Measurements from ENCODE around the gene ENPEP. TPM values are rescaled to one million over a fixed set of nuclear protein-coding genes. Genes with fewer than 3 reads are reported as not detected.

Gene ENPEP
- total and polyA plus RNA-seq, 2 of the 13 experiments (the other 11 are each of a cell fraction or from before 2014, with no cell fraction given): not detected

DNA sequence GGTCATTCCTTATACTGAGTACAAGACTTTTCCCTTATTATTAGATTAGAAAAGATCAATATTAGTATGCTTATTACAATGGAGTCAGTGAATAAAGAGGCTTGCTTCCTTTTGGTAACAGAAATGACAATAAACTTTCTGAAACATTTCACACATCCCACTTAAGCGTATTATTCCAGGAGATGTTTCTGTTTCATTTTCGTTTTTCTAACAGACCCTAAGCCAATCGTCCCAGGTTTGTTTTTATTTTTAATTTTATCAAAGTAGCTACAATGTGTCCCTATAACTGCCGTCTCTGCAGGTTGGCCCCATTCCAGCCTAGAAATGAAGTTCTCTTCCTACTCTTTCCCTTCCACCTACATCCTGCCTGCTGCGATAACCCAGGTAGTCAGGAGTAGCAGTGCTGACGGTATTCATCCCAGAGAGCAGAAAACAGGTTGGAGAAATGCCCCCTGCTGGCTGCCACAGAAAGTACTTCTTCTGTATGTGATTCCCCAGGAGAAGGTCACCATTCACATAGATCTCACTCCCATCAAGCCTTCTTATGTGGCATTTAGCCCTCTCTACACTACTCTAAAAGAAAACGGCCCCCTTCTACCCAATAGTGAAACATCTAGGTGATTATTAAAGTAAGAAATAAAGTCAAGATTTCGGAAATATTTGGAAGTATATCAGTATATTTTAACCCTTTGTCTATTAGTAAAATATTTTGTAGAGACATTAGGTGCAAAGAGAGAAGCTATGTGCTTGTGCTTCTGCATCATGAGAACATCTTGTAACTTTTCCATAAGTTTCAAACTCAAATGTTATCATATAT lies 40.4 kb downstream of the ENPEP start (continued):
- TF ChIP-seq, protein P1, sequence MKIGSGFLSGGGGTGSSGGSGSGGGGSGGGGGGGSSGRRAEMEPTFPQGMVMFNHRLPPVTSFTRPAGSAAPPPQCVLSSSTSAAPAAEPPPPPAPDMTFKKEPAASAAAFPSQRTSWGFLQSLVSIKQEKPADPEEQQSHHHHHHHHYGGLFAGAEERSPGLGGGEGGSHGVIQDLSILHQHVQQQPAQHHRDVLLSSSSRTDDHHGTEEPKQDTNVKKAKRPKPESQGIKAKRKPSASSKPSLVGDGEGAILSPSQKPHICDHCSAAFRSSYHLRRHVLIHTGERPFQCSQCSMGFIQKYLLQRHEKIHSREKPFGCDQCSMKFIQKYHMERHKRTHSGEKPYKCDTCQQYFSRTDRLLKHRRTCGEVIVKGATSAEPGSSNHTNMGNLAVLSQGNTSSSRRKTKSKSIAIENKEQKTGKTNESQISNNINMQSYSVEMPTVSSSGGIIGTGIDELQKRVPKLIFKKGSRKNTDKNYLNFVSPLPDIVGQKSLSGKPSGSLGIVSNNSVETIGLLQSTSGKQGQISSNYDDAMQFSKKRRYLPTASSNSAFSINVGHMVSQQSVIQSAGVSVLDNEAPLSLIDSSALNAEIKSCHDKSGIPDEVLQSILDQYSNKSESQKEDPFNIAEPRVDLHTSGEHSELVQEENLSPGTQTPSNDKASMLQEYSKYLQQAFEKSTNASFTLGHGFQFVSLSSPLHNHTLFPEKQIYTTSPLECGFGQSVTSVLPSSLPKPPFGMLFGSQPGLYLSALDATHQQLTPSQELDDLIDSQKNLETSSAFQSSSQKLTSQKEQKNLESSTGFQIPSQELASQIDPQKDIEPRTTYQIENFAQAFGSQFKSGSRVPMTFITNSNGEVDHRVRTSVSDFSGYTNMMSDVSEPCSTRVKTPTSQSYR (CRISPR knock-in tag; IDR thresholded peaks at IDR 0.05; ENCODE audit: borderline replicate concordance): no peak
- TF ChIP-seq NCOA2 (CRISPR knock-in tag; IDR thresholded peaks at IDR 0.05) (no peak), XBP1 (CRISPR knock-in tag; IDR thresholded peaks at IDR 0.05) (no peak), HOXD1 (CRISPR knock-in tag; IDR thresholded peaks at IDR 0.05) (no peak), ZNF841 (CRISPR knock-in tag; IDR thresholded peaks at IDR 0.05; ENCODE audit: borderline replicate concordance) (no peak), NCOA5 (CRISPR knock-in tag; IDR thresholded peaks at IDR 0.05) (no peak), NFIB (CRISPR knock-in tag; IDR thresholded peaks at IDR 0.05; ENCODE audit: borderline replicate concordance) (no peak), TARDBP (CRISPR knock-in tag; IDR thresholded peaks at IDR 0.05) (no peak), RFXANK (CRISPR knock-in tag; IDR thresholded peaks at IDR 0.05) (no peak), PBX2 (CRISPR knock-in tag; IDR thresholded peaks at IDR 0.05) (no peak), ZNF75D (CRISPR knock-in tag; IDR thresholded peaks at IDR 0.05; ENCODE audit: borderline replicate concordance) (no peak), SRSF1 (optimal IDR thresholded peaks at IDR 0.05; ENCODE audit: low read depth, low read length) (no peak), ZKSCAN1 (IDR thresholded peaks at IDR 0.05; ENCODE audit: low read length) (no peak), ZNF547 (CRISPR knock-in tag; IDR thresholded peaks at IDR 0.05) (no peak), MZF1 (CRISPR knock-in tag; IDR thresholded peaks at IDR 0.05; ENCODE audit: borderline replicate concordance) (no peak), DRAP1 (CRISPR knock-in tag; IDR thresholded peaks at IDR 0.05) (no peak), ZNF205 (CRISPR knock-in tag; IDR thresholded peaks at IDR 0.05) (no peak)
- TF ChIP-seq, protein P2, sequence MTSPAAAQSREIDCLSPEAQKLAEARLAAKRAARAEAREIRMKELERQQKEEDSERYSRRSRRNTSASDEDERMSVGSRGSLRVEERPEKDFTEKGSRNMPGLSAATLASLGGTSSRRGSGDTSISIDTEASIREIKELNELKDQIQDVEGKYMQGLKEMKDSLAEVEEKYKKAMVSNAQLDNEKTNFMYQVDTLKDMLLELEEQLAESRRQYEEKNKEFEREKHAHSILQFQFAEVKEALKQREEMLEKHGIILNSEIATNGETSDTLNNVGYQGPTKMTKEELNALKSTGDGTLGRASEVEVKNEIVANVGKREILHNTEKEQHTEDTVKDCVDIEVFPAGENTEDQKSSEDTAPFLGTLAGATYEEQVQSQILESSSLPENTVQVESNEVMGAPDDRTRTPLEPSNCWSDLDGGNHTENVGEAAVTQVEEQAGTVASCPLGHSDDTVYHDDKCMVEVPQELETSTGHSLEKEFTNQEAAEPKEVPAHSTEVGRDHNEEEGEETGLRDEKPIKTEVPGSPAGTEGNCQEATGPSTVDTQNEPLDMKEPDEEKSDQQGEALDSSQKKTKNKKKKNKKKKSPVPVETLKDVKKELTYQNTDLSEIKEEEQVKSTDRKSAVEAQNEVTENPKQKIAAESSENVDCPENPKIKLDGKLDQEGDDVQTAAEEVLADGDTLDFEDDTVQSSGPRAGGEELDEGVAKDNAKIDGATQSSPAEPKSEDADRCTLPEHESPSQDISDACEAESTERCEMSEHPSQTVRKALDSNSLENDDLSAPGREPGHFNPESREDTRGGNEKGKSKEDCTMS (CRISPR knock-in tag; conservative IDR thresholded peaks at IDR 0.05): no peak
- TF ChIP-seq, protein P3, sequence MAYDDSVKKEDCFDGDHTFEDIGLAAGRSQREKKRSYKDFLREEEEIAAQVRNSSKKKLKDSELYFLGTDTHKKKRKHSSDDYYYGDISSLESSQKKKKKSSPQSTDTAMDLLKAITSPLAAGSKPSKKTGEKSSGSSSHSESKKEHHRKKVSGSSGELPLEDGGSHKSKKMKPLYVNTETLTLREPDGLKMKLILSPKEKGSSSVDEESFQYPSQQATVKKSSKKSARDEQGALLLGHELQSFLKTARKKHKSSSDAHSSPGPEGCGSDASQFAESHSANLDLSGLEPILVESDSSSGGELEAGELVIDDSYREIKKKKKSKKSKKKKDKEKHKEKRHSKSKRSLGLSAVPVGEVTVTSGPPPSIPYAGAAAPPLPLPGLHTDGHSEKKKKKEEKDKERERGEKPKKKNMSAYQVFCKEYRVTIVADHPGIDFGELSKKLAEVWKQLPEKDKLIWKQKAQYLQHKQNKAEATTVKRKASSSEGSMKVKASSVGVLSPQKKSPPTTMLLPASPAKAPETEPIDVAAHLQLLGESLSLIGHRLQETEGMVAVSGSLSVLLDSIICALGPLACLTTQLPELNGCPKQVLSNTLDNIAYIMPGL (CRISPR knock-in tag; IDR thresholded peaks at IDR 0.05; ENCODE audit: borderline replicate concordance in 1 of 2, low read depth in 1 of 2): peak; percentile 35 to 38; a peak in 1 of 4 replicates
- TF ChIP-seq, protein P4, sequence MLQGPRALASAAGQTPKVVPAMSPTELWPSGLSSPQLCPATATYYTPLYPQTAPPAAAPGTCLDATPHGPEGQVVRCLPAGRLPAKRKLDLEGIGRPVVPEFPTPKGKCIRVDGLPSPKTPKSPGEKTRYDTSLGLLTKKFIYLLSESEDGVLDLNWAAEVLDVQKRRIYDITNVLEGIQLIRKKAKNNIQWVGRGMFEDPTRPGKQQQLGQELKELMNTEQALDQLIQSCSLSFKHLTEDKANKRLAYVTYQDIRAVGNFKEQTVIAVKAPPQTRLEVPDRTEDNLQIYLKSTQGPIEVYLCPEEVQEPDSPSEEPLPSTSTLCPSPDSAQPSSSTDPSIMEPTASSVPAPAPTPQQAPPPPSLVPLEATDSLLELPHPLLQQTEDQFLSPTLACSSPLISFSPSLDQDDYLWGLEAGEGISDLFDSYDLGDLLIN (CRISPR knock-in tag; IDR thresholded peaks at IDR 0.05; ENCODE audit: borderline replicate concordance): no peak

Measured in HepG2 (cell line).